Body of pancreas (tissue), 4 donors: ENCODE results near the gene PANX3. TPM values are rescaled to one million over a fixed set of nuclear protein-coding genes. Genes with fewer than 3 reads are reported as not detected.

ENCODE experiments used
- ATAC-seq: fragments of 150-250 bp; one replicate; pipeline ENCODE4 v1.9.1; 2016
- DNase-seq, 4 donors: peaks; one replicate each; pipeline ENCODE4 v3.0.0-alpha.2; 2019
- H3K27ac ChIP-seq, 4 donors: fragments of 200-600 bp; sonication (generic); 1 replicate in 3 of 4; 2 replicates in 1 of 4; pipeline versions ENCODE4 v1.5.1 to v1.6.1; 2016 to 2019; ENCODE audit warnings: mild to moderate bottlenecking in 1 of 4, mixed read lengths in 1 of 4, moderate library complexity in 1 of 4
- H3K27me3 ChIP-seq, 2 donors: fragments of 200-600 bp; sonication (generic); one replicate each; pipeline ENCODE4 v1.6.0; 2016; ENCODE audit warnings: mild to moderate bottlenecking in 1 of 2
- H3K36me3 ChIP-seq, 2 donors: fragments of 200-600 bp; sonication (generic); replicated peaks in 1 of 2; 2 replicates each; pipeline ENCODE4 v1.5.1; 2016; ENCODE audit warnings: low read depth in 2 of 2; ENCODE audit not compliant: insufficient read depth in 1 of 2
- H3K4me1 ChIP-seq: fragments of 200-600 bp; sonication (generic); one replicate; pipeline ENCODE4 v1.6.0; 2016
- H3K4me3 ChIP-seq, 2 donors: fragments of 200-600 bp; sonication (generic); 1 replicate in 1 of 2; 2 replicates in 1 of 2; pipeline ENCODE4 v1.5.1; 2016 to 2019
- H3K9me3 ChIP-seq, 3 donors: fragments of 200-600 bp; sonication (generic); 1 replicate in 2 of 3; 2 replicates in 1 of 3; pipeline ENCODE4 v1.5.1; 2016
- POLR2A ChIP-seq, 3 donors: fragments of 450-650 bp; IDR thresholded peaks; one replicate each; pipeline ENCODE4 v1.6.1; 2016; ENCODE audit warnings: antibody characterized with exemption in 3 of 3, mild to moderate bottlenecking in 2 of 3
- WGBS, 2 donors: methylation state at CpG; one replicate each; pipeline ENCODE4 v1.1.5; 2017; 5-methylcytosine and 5-hydroxymethylcytosine counted together
- intact Hi-C: fragments of 100-400 bp; cut with DNase I; formaldehyde crosslinking; loops from one replicate; pipeline ENCODE4 v1.15.1; 2023
- total RNA-seq, 2 donors: library from RNA; depleted of rRNA; stranded (reverse); fragments of >200 nt; gene quantifications; one replicate each; pipeline ENCODE4 v1.1.0, GENCODE V29; 2016
- TF ChIP-seq, protein P1 (sequence below), 7 experiments: fragments of 450-650 bp in 4 of 7; fragments of 200-600 bp in 3 of 7; sonication (generic) in 3 of 7; IDR thresholded peaks; one replicate each; pipeline ENCODE4 v1.5.1; 2016 to 2019; ENCODE audit warnings: antibody characterized with exemption in 7 of 7

PANX3 gene
- total RNA-seq, 2 donors from 2014 or later: not detected

DNA sequence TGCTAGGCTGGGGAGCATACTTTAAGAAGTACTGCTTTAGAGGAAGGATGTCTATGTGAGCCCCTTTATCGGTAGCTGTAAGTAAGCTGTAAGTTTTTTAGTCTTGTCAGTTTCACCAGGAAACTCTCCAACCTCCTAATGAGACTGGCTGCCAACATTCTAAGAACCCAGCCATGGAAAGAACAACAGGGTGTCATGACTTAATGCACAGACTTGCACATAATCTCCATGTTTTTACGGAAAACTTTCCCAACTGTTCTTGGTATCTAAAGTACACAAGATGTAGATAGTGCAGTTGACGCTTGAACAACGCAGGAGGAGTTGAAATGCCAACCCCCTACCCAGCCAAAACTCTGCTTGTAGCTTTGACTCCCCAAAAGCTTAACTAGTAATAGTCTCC, 32.5 kb upstream of the PANX3 start:
- intact Hi-C loops: no loop called here
- DNase-seq: no peak
- 34 to 37% methylated on average over 4 of the region's 4 CpGs for WGBS, 2 donors

DNA sequence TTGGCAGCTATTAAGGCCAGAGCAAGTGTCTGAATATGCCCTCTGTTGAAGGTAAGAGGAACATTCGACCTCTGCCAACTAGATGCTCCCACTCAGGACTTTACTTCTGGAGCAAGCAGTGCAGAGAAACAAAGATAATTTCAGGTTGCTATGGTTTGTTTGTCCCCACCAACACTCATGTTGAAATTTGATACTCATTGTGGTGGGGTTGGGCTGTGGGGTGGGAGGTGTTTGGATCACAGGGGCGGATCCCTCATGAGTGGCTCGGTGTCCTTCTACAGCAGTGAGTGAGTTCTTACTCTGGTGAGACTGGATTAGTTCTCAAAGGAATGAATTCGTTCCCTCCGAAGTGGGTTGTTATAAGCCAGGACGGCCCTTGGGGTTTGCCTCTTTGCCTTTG, 29.4 kb upstream of the PANX3 start:
- Histone ChIP-seq H3K27me3 (peaks cover 0 to 3% of the 10 kb centered on the region in 2 donors), H3K4me1 (no peaks in the 10 kb centered on the region), H3K27ac (no peak overlapping the region), H3K36me3 (no peaks in the 10 kb centered on the region), H3K9me3 (no peaks in the 10 kb centered on the region), H3K4me3 (no peak overlapping the region)
- no peak for DNase-seq
- intact Hi-C loops: loop anchor here (10.0 kb wide), 2 partner anchors 167 to 507 kb away; no protein-coding TSS in a partner anchor
- 48 to 66% methylated on average over 6 of the region's 6 CpGs for WGBS, 2 donors
- no peak for ATAC-seq
- TF ChIP-seq POLR2A (IDR thresholded peaks at IDR 0.05): no peak
- TF ChIP-seq, protein P1, sequence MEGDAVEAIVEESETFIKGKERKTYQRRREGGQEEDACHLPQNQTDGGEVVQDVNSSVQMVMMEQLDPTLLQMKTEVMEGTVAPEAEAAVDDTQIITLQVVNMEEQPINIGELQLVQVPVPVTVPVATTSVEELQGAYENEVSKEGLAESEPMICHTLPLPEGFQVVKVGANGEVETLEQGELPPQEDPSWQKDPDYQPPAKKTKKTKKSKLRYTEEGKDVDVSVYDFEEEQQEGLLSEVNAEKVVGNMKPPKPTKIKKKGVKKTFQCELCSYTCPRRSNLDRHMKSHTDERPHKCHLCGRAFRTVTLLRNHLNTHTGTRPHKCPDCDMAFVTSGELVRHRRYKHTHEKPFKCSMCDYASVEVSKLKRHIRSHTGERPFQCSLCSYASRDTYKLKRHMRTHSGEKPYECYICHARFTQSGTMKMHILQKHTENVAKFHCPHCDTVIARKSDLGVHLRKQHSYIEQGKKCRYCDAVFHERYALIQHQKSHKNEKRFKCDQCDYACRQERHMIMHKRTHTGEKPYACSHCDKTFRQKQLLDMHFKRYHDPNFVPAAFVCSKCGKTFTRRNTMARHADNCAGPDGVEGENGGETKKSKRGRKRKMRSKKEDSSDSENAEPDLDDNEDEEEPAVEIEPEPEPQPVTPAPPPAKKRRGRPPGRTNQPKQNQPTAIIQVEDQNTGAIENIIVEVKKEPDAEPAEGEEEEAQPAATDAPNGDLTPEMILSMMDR (IDR thresholded peaks at IDR 0.05): no peak

More for the DNA sequence above, 32.5 kb upstream of the PANX3 start:
- Histone ChIP-seq H3K27me3 (no peaks in the 10 kb centered on the region), H3K27ac (no peak overlapping the region), H3K36me3 (no peaks in the 10 kb centered on the region), H3K4me3 (no peak overlapping the region), H3K4me1 (no peaks in the 10 kb centered on the region), H3K9me3 (no peaks in the 10 kb centered on the region)
- ATAC-seq: no peak
- TF ChIP-seq POLR2A (IDR thresholded peaks at IDR 0.05): no peak
- TF ChIP-seq, protein P1 (IDR thresholded peaks at IDR 0.05): no peak

DNA sequence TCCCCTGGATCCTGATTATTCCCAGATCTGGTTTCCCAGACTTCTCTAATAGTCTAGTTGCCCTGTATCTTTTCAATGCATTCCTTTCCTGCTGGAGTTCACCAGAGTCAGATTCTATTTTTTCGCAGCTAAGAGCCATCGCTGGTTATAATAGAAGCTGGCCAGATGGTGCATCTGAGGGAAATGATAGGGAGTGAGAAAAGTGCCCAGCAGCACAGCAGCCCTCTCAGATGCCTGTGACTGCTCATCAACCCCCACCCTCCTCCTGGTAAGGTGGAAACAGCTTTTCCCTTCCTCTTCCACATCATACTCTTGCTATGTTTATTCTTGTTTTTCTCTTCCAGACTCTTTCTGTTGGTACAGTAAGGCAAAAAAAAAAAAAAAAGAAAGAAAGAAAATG, 28.7 kb upstream of the PANX3 start:
- WGBS, 2 donors: 83 to 93% methylated on average over 2 of the region's 2 CpGs
- TF ChIP-seq, protein P1 (IDR thresholded peaks at IDR 0.05): no peak
- no peak for TF ChIP-seq POLR2A (IDR thresholded peaks at IDR 0.05)
- H3K36me3 ChIP-seq: no peaks in the 10 kb centered on the region
- intact Hi-C loops: loop anchor here (10.0 kb wide), 2 partner anchors 168 to 508 kb away; no protein-coding TSS in a partner anchor
- no peak for ATAC-seq
- H3K4me3 ChIP-seq: no peak overlapping the region
- no peaks in the 10 kb centered on the region for H3K9me3 ChIP-seq
- no peak overlapping the region for H3K27ac ChIP-seq
- H3K4me1 ChIP-seq: no peaks in the 10 kb centered on the region
- peaks cover 0 to 3% of the 10 kb centered on the region in 2 donors for H3K27me3 ChIP-seq
- no peak for DNase-seq

DNA sequence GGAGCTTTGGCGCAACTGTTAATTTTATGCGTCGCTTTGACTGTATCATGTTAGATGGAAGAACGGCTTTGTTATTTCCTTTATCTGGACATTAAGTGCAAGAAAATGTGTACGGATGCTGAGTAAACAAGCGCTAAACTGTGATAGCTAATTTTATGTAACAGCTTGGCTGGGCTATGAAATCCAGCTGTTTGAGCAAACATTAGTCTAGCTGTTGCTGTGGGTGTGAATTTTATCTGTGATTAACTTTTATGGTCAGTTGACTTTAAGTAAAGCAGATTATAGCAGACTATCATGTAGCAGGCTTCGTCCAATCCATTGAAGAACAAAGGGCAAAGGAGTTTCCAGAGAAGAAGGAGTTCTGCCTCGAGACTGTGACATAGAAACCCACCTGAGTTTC, 27.4 kb upstream of the PANX3 start:
- Histone ChIP-seq H3K36me3 (no peaks in the 10 kb centered on the region), H3K4me1 (no peaks in the 10 kb centered on the region), H3K9me3 (no peaks in the 10 kb centered on the region), H3K4me3 (no peak overlapping the region), H3K27me3 (peaks cover 0 to 5% of the 10 kb centered on the region in 2 donors), H3K27ac (no peak overlapping the region)
- intact Hi-C loops: loop anchor here (10.0 kb wide), 2 partner anchors 169 to 509 kb away; no protein-coding TSS in a partner anchor
- ATAC-seq: no peak
- DNase-seq: no peak
- no peak for TF ChIP-seq POLR2A (IDR thresholded peaks at IDR 0.05)
- TF ChIP-seq, protein P1 (IDR thresholded peaks at IDR 0.05): no peak
- WGBS, 2 donors: 43 to 47% methylated on average over 8 of the region's 8 CpGs
